Measurements from ENCODE around the gene BCAS3. TPM values are rescaled to one million over a fixed set of nuclear protein-coding genes. Genes with fewer than 3 reads are reported as not detected.

BCAS3 gene
- total and polyA plus RNA-seq, 2 donors = 6.9 to 12.4 TPM

GRCh38 chr17:60744355-60744966 lies 66.8 kb downstream of the BCAS3 start:
- Histone ChIP-seq H3K36me3 (ENCODE audit: control insufficient read depth in 2 of 2, insufficient read depth in 2 of 2, low read length in 1 of 2) (no peaks in the 10 kb centered on the region), H3K4me1 (ENCODE audit: control insufficient read depth in 2 of 2, insufficient read depth in 2 of 2, low read length in 2 of 2) (no peaks in the 10 kb centered on the region), H3K27me3 (ENCODE audit: control insufficient read depth in 2 of 2, insufficient read depth in 1 of 2, low read length in 1 of 2) (no peaks in the 10 kb centered on the region), H3K4me3 (ENCODE audit: low read length in 2 of 2) (no peak overlapping the region), H3K9me3 (ENCODE audit: control insufficient read depth in 2 of 2, insufficient read depth in 1 of 2, low read length in 1 of 2) (no peaks in the 10 kb centered on the region), H3K27ac (ENCODE audit: low read depth in 1 of 2, low read length in 1 of 2) (no peak overlapping the region)
- no peak for DNase-seq (ENCODE audit: low read depth in 6 of 9, low spot score in 9 of 9)
- WGBS = 96% methylated on average over 3 of the region's 3 CpGs

- no peaks in the 10 kb centered on the region for H3K36me3 ChIP-seq (ENCODE audit: control insufficient read depth in 2 of 2, insufficient read depth in 2 of 2, low read length in 1 of 2)
- H3K27ac ChIP-seq (ENCODE audit: low read depth in 1 of 2, low read length in 1 of 2) = no peak overlapping the region
- no peaks in the 10 kb centered on the region for H3K9me3 ChIP-seq (ENCODE audit: control insufficient read depth in 2 of 2, insufficient read depth in 1 of 2, low read length in 1 of 2)
- 95% methylated on average over 2 of the region's 2 CpGs for WGBS
- H3K27me3 ChIP-seq (ENCODE audit: control insufficient read depth in 2 of 2, insufficient read depth in 1 of 2, low read length in 1 of 2) = no peaks in the 10 kb centered on the region
- no peaks in the 10 kb centered on the region for H3K4me1 ChIP-seq (ENCODE audit: control insufficient read depth in 2 of 2, insufficient read depth in 2 of 2, low read length in 2 of 2)
- DNase-seq (ENCODE audit: low read depth in 6 of 9, low spot score in 9 of 9) = no peak
- H3K4me3 ChIP-seq (ENCODE audit: low read length in 2 of 2) = no peak overlapping the region
These were observed 67.9 kb downstream of the BCAS3 start for GRCh38 chr17:60745544-60745943.

GRCh38 chr17:60747069-60747808 lies 69.6 kb downstream of the BCAS3 start:
- Histone ChIP-seq H3K4me3 (ENCODE audit: low read length in 2 of 2) (no peak overlapping the region), H3K36me3 (ENCODE audit: control insufficient read depth in 2 of 2, insufficient read depth in 2 of 2, low read length in 1 of 2) (no peaks in the 10 kb centered on the region), H3K4me1 (ENCODE audit: control insufficient read depth in 2 of 2, insufficient read depth in 2 of 2, low read length in 2 of 2) (no peaks in the 10 kb centered on the region), H3K27ac (ENCODE audit: low read depth in 1 of 2, low read length in 1 of 2) (no peak overlapping the region), H3K9me3 (ENCODE audit: control insufficient read depth in 2 of 2, insufficient read depth in 1 of 2, low read length in 1 of 2) (no peaks in the 10 kb centered on the region), H3K27me3 (ENCODE audit: control insufficient read depth in 2 of 2, insufficient read depth in 1 of 2, low read length in 1 of 2) (no peaks in the 10 kb centered on the region)
- no peak for DNase-seq (ENCODE audit: low read depth in 6 of 9, low spot score in 9 of 9)
- WGBS = 86% methylated on average over 5 of the region's 5 CpGs

- Histone ChIP-seq H3K4me3 (ENCODE audit: low read length in 2 of 2) (no peak overlapping the region), H3K27ac (ENCODE audit: low read depth in 1 of 2, low read length in 1 of 2) (no peak overlapping the region), H3K9me3 (ENCODE audit: control insufficient read depth in 2 of 2, insufficient read depth in 1 of 2, low read length in 1 of 2) (no peaks in the 10 kb centered on the region), H3K36me3 (ENCODE audit: control insufficient read depth in 2 of 2, insufficient read depth in 2 of 2, low read length in 1 of 2) (no peaks in the 10 kb centered on the region), H3K4me1 (ENCODE audit: control insufficient read depth in 2 of 2, insufficient read depth in 2 of 2, low read length in 2 of 2) (no peaks in the 10 kb centered on the region), H3K27me3 (ENCODE audit: control insufficient read depth in 2 of 2, insufficient read depth in 1 of 2, low read length in 1 of 2) (no peaks in the 10 kb centered on the region)
- WGBS = 97% methylated on average over 2 of the region's 2 CpGs
- no peak for DNase-seq (ENCODE audit: low read depth in 6 of 9, low spot score in 9 of 9)
These were observed 70.6 kb downstream of the BCAS3 start for GRCh38 chr17:60748204-60748603.

- H3K4me1 ChIP-seq (ENCODE audit: control insufficient read depth in 2 of 2, insufficient read depth in 2 of 2, low read length in 2 of 2) = no peaks in the 10 kb centered on the region
- no peaks in the 10 kb centered on the region for H3K27me3 ChIP-seq (ENCODE audit: control insufficient read depth in 2 of 2, insufficient read depth in 1 of 2, low read length in 1 of 2)
- H3K4me3 ChIP-seq (ENCODE audit: low read length in 2 of 2) = no peak overlapping the region
- WGBS = 97% methylated on average over 4 of the region's 4 CpGs
- no peaks in the 10 kb centered on the region for H3K9me3 ChIP-seq (ENCODE audit: control insufficient read depth in 2 of 2, insufficient read depth in 1 of 2, low read length in 1 of 2)
- H3K36me3 ChIP-seq (ENCODE audit: control insufficient read depth in 2 of 2, insufficient read depth in 2 of 2, low read length in 1 of 2) = no peaks in the 10 kb centered on the region
- no peak overlapping the region for H3K27ac ChIP-seq (ENCODE audit: low read depth in 1 of 2, low read length in 1 of 2)
- DNase-seq (ENCODE audit: low read depth in 6 of 9, low spot score in 9 of 9) = no peak
These were observed 71.4 kb downstream of the BCAS3 start for GRCh38 chr17:60749050-60749449.

GRCh38 chr17:60749708-60750107 lies 72.1 kb downstream of the BCAS3 start:
- Histone ChIP-seq H3K27me3 (ENCODE audit: control insufficient read depth in 2 of 2, insufficient read depth in 1 of 2, low read length in 1 of 2) (no peaks in the 10 kb centered on the region), H3K4me1 (ENCODE audit: control insufficient read depth in 2 of 2, insufficient read depth in 2 of 2, low read length in 2 of 2) (no peaks in the 10 kb centered on the region), H3K9me3 (ENCODE audit: control insufficient read depth in 2 of 2, insufficient read depth in 1 of 2, low read length in 1 of 2) (no peaks in the 10 kb centered on the region), H3K27ac (ENCODE audit: low read depth in 1 of 2, low read length in 1 of 2) (no peak overlapping the region), H3K36me3 (ENCODE audit: control insufficient read depth in 2 of 2, insufficient read depth in 2 of 2, low read length in 1 of 2) (no peaks in the 10 kb centered on the region), H3K4me3 (ENCODE audit: low read length in 2 of 2) (no peak overlapping the region)
- DNase-seq (ENCODE audit: low read depth in 6 of 9, low spot score in 9 of 9) = no peak
- 97% methylated on average over 5 of the region's 5 CpGs for WGBS

GRCh38 chr17:60750640-60751039 lies 73.0 kb downstream of the BCAS3 start:
- Histone ChIP-seq H3K4me1 (ENCODE audit: control insufficient read depth in 2 of 2, insufficient read depth in 2 of 2, low read length in 2 of 2) (no peaks in the 10 kb centered on the region), H3K27me3 (ENCODE audit: control insufficient read depth in 2 of 2, insufficient read depth in 1 of 2, low read length in 1 of 2) (no peaks in the 10 kb centered on the region), H3K27ac (ENCODE audit: low read depth in 1 of 2, low read length in 1 of 2) (no peak overlapping the region), H3K4me3 (ENCODE audit: low read length in 2 of 2) (no peak overlapping the region), H3K9me3 (ENCODE audit: control insufficient read depth in 2 of 2, insufficient read depth in 1 of 2, low read length in 1 of 2) (no peaks in the 10 kb centered on the region), H3K36me3 (ENCODE audit: control insufficient read depth in 2 of 2, insufficient read depth in 2 of 2, low read length in 1 of 2) (no peaks in the 10 kb centered on the region)
- no peak for DNase-seq (ENCODE audit: low read depth in 6 of 9, low spot score in 9 of 9)

GRCh38 chr17:60751884-60752283 lies 74.2 kb downstream of the BCAS3 start:
- 96% methylated on average over 1 of the region's 1 CpG for WGBS
- no peak for DNase-seq (ENCODE audit: low read depth in 6 of 9, low spot score in 9 of 9)

GRCh38 chr17:60752873-60753577 lies 75.4 kb downstream of the BCAS3 start:
- Histone ChIP-seq H3K27ac (ENCODE audit: low read depth in 1 of 2, low read length in 1 of 2) (no peak overlapping the region), H3K4me3 (ENCODE audit: low read length in 2 of 2) (no peak overlapping the region), H3K9me3 (ENCODE audit: control insufficient read depth in 2 of 2, insufficient read depth in 1 of 2, low read length in 1 of 2) (no peaks in the 10 kb centered on the region), H3K27me3 (ENCODE audit: control insufficient read depth in 2 of 2, insufficient read depth in 1 of 2, low read length in 1 of 2) (no peaks in the 10 kb centered on the region), H3K4me1 (ENCODE audit: control insufficient read depth in 2 of 2, insufficient read depth in 2 of 2, low read length in 2 of 2) (no peaks in the 10 kb centered on the region), H3K36me3 (ENCODE audit: control insufficient read depth in 2 of 2, insufficient read depth in 2 of 2, low read length in 1 of 2) (no peaks in the 10 kb centered on the region)
- WGBS = 92% methylated on average over 8 of the region's 8 CpGs
- DNase-seq (ENCODE audit: low read depth in 6 of 9, low spot score in 9 of 9) = no peak

More at GRCh38 chr17:60751884-60752283, 74.2 kb downstream of the BCAS3 start:
- Histone ChIP-seq H3K27me3 (ENCODE audit: control insufficient read depth in 2 of 2, insufficient read depth in 1 of 2, low read length in 1 of 2) (no peaks in the 10 kb centered on the region), H3K36me3 (ENCODE audit: control insufficient read depth in 2 of 2, insufficient read depth in 2 of 2, low read length in 1 of 2) (no peaks in the 10 kb centered on the region), H3K27ac (ENCODE audit: low read depth in 1 of 2, low read length in 1 of 2) (no peak overlapping the region), H3K9me3 (ENCODE audit: control insufficient read depth in 2 of 2, insufficient read depth in 1 of 2, low read length in 1 of 2) (no peaks in the 10 kb centered on the region), H3K4me3 (ENCODE audit: low read length in 2 of 2) (no peak overlapping the region), H3K4me1 (ENCODE audit: control insufficient read depth in 2 of 2, insufficient read depth in 2 of 2, low read length in 2 of 2) (no peaks in the 10 kb centered on the region)
